DND-41 (cell line): ENCODE data around the gene DIDO1.

Experiments used
- ATAC-seq: fragments of 200-7000 bp; cut with Tn5 transposase; 3 replicates; pipeline ENCODE4 v1.9.1; 2021; ENCODE audit warnings: low read depth; ENCODE audit not compliant: insufficient read depth
- DNase-seq: peaks from one replicate; pipeline ENCODE4 v3.0.0-alpha.2; 2020
- H2AFZ ChIP-seq: 2 replicates; pipeline ENCODE4 v1.6.0; 2012; ENCODE audit warnings: low read depth, low read length
- H3K27ac ChIP-seq: 2 replicates; pipeline ENCODE4 v1.5.1; 2012; ENCODE audit warnings: low read length, inconsistent platforms
- H3K27me3 ChIP-seq: fragments of 200-600 bp; sonication (generic); 2 replicates; pipeline ENCODE4 v1.6.0; 2012; ENCODE audit warnings: low read length, mild to moderate bottlenecking, inconsistent platforms; ENCODE audit not compliant: insufficient read depth, poor library complexity
- H3K36me3 ChIP-seq: 2 replicates; pipeline ENCODE4 v1.5.1; 2012; ENCODE audit warnings: low read length, inconsistent platforms; ENCODE audit not compliant: insufficient read depth
- H3K4me1 ChIP-seq: 2 replicates; pipeline ENCODE4 v1.5.1; 2012; ENCODE audit warnings: mild to moderate bottlenecking, low read length; ENCODE audit not compliant: insufficient read depth
- H3K4me2 ChIP-seq: 2 replicates; pipeline ENCODE4 v1.6.0; 2012; ENCODE audit warnings: mild to moderate bottlenecking, moderate library complexity, low read length, inconsistent platforms; ENCODE audit not compliant: insufficient read depth
- H3K4me3 ChIP-seq, 2 experiments: fragments of 200-600 bp in 1 of 2; shearing (Covaris generic) in 1 of 2; 2 replicates each; pipeline ENCODE4 v1.5.1; 2012 to 2016; ENCODE audit warnings: inconsistent platforms in 2 of 2, low read length in 2 of 2, mild to moderate bottlenecking in 2 of 2, low read depth in 1 of 2, moderate library complexity in 1 of 2
- H3K79me2 ChIP-seq: 2 replicates; pipeline ENCODE4 v1.6.0; 2012; ENCODE audit warnings: low read length, inconsistent platforms; ENCODE audit not compliant: insufficient read depth
- H3K9ac ChIP-seq: 2 replicates; pipeline ENCODE4 v1.6.0; 2012; ENCODE audit warnings: low read depth, mild to moderate bottlenecking, inconsistent platforms, low read length, moderate library complexity
- H3K9me3 ChIP-seq: 2 replicates; pipeline ENCODE4 v1.5.1; 2012; ENCODE audit warnings: low read length, moderate library complexity, mild to moderate bottlenecking, inconsistent platforms; ENCODE audit not compliant: insufficient read depth, severe bottlenecking
- H4K20me1 ChIP-seq: 2 replicates; pipeline ENCODE4 v1.6.0; 2012; ENCODE audit warnings: low read length; ENCODE audit not compliant: insufficient read depth
- CTCF ChIP-seq: IDR thresholded peaks from 2 replicates; pipeline ENCODE4 v1.5.1; 2012; ENCODE audit warnings: borderline replicate concordance, low read length, moderate library complexity, mild to moderate bottlenecking; ENCODE audit not compliant: poor library complexity, severe bottlenecking; ENCODE audit errors: extremely low read depth
- EZH2 ChIP-seq: IDR thresholded peaks from 3 replicates; pipeline ENCODE4 v1.6.1; 2012; ENCODE audit warnings: borderline replicate concordance, low read depth, mild to moderate bottlenecking, moderate library complexity, low read length, inconsistent platforms; ENCODE audit not compliant: severe bottlenecking

DIDO1 gene

GRCh38 chr20:62913043-62913630, 13.2 kb downstream of the DIDO1 start:
- Histone ChIP-seq H3K27ac (no peak overlapping the region), H4K20me1 (peaks cover 95% of the 10 kb centered on the region), H3K9ac (no peak overlapping the region), H3K27me3 (no peaks in the 10 kb centered on the region), H2AFZ (no peak overlapping the region), H3K4me1 (0 out of 2 replicates have a peak, but pooled peaks cover 4% of the 10 kb centered on the region), H3K9me3 (no peaks in the 10 kb centered on the region), H3K79me2 (peaks cover 100% of the 10 kb centered on the region), H3K36me3 (peaks cover 65% of the 10 kb centered on the region), H3K4me2 (no peak overlapping the region), H3K4me3 (no peak overlapping the region)
- TF ChIP-seq EZH2 (no peak), CTCF (no peak)
- no peak for ATAC-seq
- no peak for DNase-seq

- Histone ChIP-seq H2AFZ (no peak overlapping the region), H3K27ac (no peak overlapping the region), H3K79me2 (peaks cover 100% of the 10 kb centered on the region), H3K27me3 (no peaks in the 10 kb centered on the region), H3K9me3 (no peaks in the 10 kb centered on the region), H3K9ac (no peak overlapping the region), H4K20me1 (peaks cover 95% of the 10 kb centered on the region), H3K36me3 (peaks cover 78% of the 10 kb centered on the region), H3K4me2 (no peak overlapping the region), H3K4me3 (no peak overlapping the region), H3K4me1 (0 out of 2 replicates have a peak, but pooled peaks cover under 1% of the 10 kb centered on the region)
- TF ChIP-seq EZH2 = no peak
- TF ChIP-seq CTCF = no peak
- DNase-seq (no peak), ATAC-seq (no peak)
Measured at GRCh38 chr20:62911701-62912280, 14.5 kb downstream of the DIDO1 start.

GRCh38 chr20:62910777-62911497, 15.4 kb downstream of the DIDO1 start:
- H2AFZ ChIP-seq = no peak overlapping the region
- peaks cover 96% of the 10 kb centered on the region for H4K20me1 ChIP-seq
- no peaks in the 10 kb centered on the region for H3K27me3 ChIP-seq
- H3K4me3 ChIP-seq = no peak overlapping the region
- no peak overlapping the region for H3K9ac ChIP-seq
- H3K79me2 ChIP-seq = peaks cover 93% of the 10 kb centered on the region
- H3K36me3 ChIP-seq = peaks cover 87% of the 10 kb centered on the region
- DNase-seq (no peak), ATAC-seq (no peak)
- no peaks in the 10 kb centered on the region for H3K4me1 ChIP-seq
- no peak overlapping the region for H3K27ac ChIP-seq
- TF ChIP-seq CTCF (no peak), EZH2 (no peak)
- H3K4me2 ChIP-seq = no peak overlapping the region
- no peaks in the 10 kb centered on the region for H3K9me3 ChIP-seq
